H1 (cell line): ENCODE data around the gene ZNF566. TPM values are rescaled to one million over a fixed set of nuclear protein-coding genes. Genes with fewer than 3 reads are reported as not detected.

ENCODE experiments used
- CTCF ChIA-PET: fragments of 300-600 bp; sonication (Branson Sonifier 250); formaldehyde crosslinking; loops from one replicate; lab custom pipeline; 2021; ENCODE audit not compliant: partially characterized antibody; lab: Charles Lee
- POLR2A ChIA-PET: fragments of 300-600 bp; sonication (Branson Sonifier 250); formaldehyde crosslinking; loops from one replicate; lab custom pipeline; 2021; ENCODE audit warnings: inconsistent platforms; ENCODE audit not compliant: partially characterized antibody; lab: Charles Lee
- DNase-seq, 2 experiments: peaks; one replicate each; pipeline versions ENCODE4 v3.0.0 to v3.0.0-alpha.2; 2010 to 2022; ENCODE audit warnings: low spot score in 2 of 2, low read depth in 1 of 2, mixed read lengths in 1 of 2
- FAIRE-seq: peaks from 2 replicates; lab custom pipeline; 2011; peaks lifted over from hg19 to GRCh38; lab: Jason Lieb, UNC
- H2AFZ ChIP-seq: 2 replicates; pipeline ENCODE4 v1.8.1; 2012; ENCODE audit warnings: low read length, inconsistent platforms
- H2AK5ac ChIP-seq: 2 replicates; pipeline ENCODE4 v1.6.1; 2013; ENCODE audit warnings: low read depth, low read length
- H2BK120ac ChIP-seq: replicated peaks from 2 replicates; pipeline ENCODE3; 2013; ENCODE audit warnings: low read depth, low read length, inconsistent platforms
- H2BK12ac ChIP-seq: 2 replicates; pipeline ENCODE4 v1.6.1; 2013; ENCODE audit warnings: low read depth, low read length
- H2BK15ac ChIP-seq: 2 replicates; pipeline ENCODE4 v1.6.1; 2013; ENCODE audit warnings: low read length
- H2BK20ac ChIP-seq: 2 replicates; pipeline ENCODE4 v1.6.1; 2013; ENCODE audit warnings: low read length
- H2BK5ac ChIP-seq: 2 replicates; pipeline ENCODE4 v1.6.1; 2013; ENCODE audit warnings: low read depth, low read length
- H3K14ac ChIP-seq: 2 replicates; pipeline ENCODE4 v1.6.1; 2013; ENCODE audit warnings: inconsistent platforms; ENCODE audit not compliant: insufficient read length
- H3K18ac ChIP-seq: 2 replicates; pipeline ENCODE4 v1.6.1; 2013; ENCODE audit warnings: low read length; ENCODE audit errors: extremely low read depth
- H3K23ac ChIP-seq: 2 replicates; pipeline ENCODE4 v1.6.1; 2013; ENCODE audit warnings: inconsistent platforms; ENCODE audit not compliant: insufficient read length
- H3K23me2 ChIP-seq: 2 replicates; pipeline ENCODE4 v1.6.1; 2013; ENCODE audit warnings: low read depth, low read length
- H3K27ac ChIP-seq: 2 replicates; pipeline ENCODE4 v1.6.1; 2011; ENCODE audit warnings: low read depth, low read length, inconsistent platforms
- H3K27me3 ChIP-seq, 4 experiments: replicated peaks in 1 of 4; 1 replicate in 1 of 4; 2 replicates in 3 of 4; pipeline versions ENCODE4 v1.6.1 to v1.8.1; 2011 to 2013; ENCODE audit warnings: low read length in 3 of 4, mild to moderate bottlenecking in 3 of 4, inconsistent platforms in 2 of 4, mixed read lengths in 2 of 4, moderate library complexity in 1 of 4; ENCODE audit not compliant: control insufficient read depth in 3 of 4, insufficient read depth in 3 of 4; ENCODE audit errors: extremely low read depth in 1 of 4
- H3K36me3 ChIP-seq, 4 experiments: 2 replicates each; pipeline versions ENCODE4 v1.6.1 to v1.8.1; 2011 to 2013; ENCODE audit warnings: mild to moderate bottlenecking in 4 of 4, low read length in 3 of 4, moderate library complexity in 2 of 4, control low read depth in 1 of 4, inconsistent platforms in 1 of 4; ENCODE audit not compliant: insufficient read depth in 4 of 4, control insufficient read depth in 2 of 4
- H3K4ac ChIP-seq: replicated peaks from 2 replicates; pipeline ENCODE3; 2013; ENCODE audit warnings: low read length, low read depth, mixed read lengths, inconsistent platforms; ENCODE audit not compliant: insufficient read length
- H3K4me1 ChIP-seq, 4 experiments: replicated peaks in 1 of 4; 1 replicate in 1 of 4; 2 replicates in 3 of 4; pipeline versions ENCODE4 v1.6.1 to v1.8.1; 2011 to 2013; ENCODE audit warnings: low read length in 3 of 4, inconsistent platforms in 2 of 4, mixed read lengths in 1 of 4; ENCODE audit not compliant: insufficient read depth in 4 of 4, control insufficient read depth in 3 of 4
- H3K4me2 ChIP-seq, 2 experiments: 2 replicates each; pipeline versions ENCODE4 v1.6.1 to v1.8.1; 2011 to 2013; ENCODE audit warnings: low read depth in 2 of 2, low read length in 2 of 2, control low read depth in 1 of 2, inconsistent platforms in 1 of 2, mild to moderate bottlenecking in 1 of 2; ENCODE audit not compliant: insufficient read depth in 1 of 2
- H3K4me3 ChIP-seq, 4 experiments: fragments of 200-600, 300-600 bp in 1 of 4; sonication (generic), shearing (Covaris generic), sonication (Bioruptor Twin) in 1 of 4; 2 replicates each; pipeline versions ENCODE4 v1.5.1 to v1.8.1; 2011 to 2016; ENCODE audit warnings: low read length in 4 of 4, low read depth in 3 of 4, control low read depth in 2 of 4, inconsistent platforms in 2 of 4, mild to moderate bottlenecking in 2 of 4, mixed read lengths in 1 of 4, moderate library complexity in 1 of 4; ENCODE audit not compliant: insufficient read depth in 2 of 4; ENCODE audit errors: extremely low read depth in 1 of 4
- H3K56ac ChIP-seq: replicated peaks from 2 replicates; pipeline ENCODE3; 2013; ENCODE audit warnings: low read depth, mild to moderate bottlenecking, mixed read lengths, low read length, inconsistent platforms; ENCODE audit not compliant: insufficient read length
- H3K79me1 ChIP-seq: 2 replicates; pipeline ENCODE4 v1.6.1; 2013; ENCODE audit warnings: low read depth, low read length, control low read depth
- H3K79me2 ChIP-seq, 2 experiments: 2 replicates each; pipeline versions ENCODE4 v1.6.1 to v1.8.1; 2012 to 2013; ENCODE audit warnings: low read length in 2 of 2, mild to moderate bottlenecking in 2 of 2, inconsistent platforms in 1 of 2; ENCODE audit not compliant: insufficient read depth in 2 of 2, control insufficient read depth in 1 of 2
- H3K9ac ChIP-seq, 4 experiments: replicated peaks in 1 of 4; 1 replicate in 1 of 4; 2 replicates in 3 of 4; pipeline versions ENCODE4 v1.6.1 to v1.8.1; 2011 to 2013; ENCODE audit warnings: low read depth in 3 of 4, low read length in 3 of 4, control low read depth in 2 of 4, mild to moderate bottlenecking in 2 of 4, moderate library complexity in 2 of 4, inconsistent platforms in 1 of 4; ENCODE audit errors: extremely low read depth in 1 of 4
- H3K9me3 ChIP-seq, 2 experiments: 2 replicates each; pipeline versions ENCODE4 v1.6.1 to v1.8.1; 2012 to 2013; ENCODE audit warnings: mild to moderate bottlenecking in 2 of 2, moderate library complexity in 2 of 2, control low read depth in 1 of 2, inconsistent platforms in 1 of 2, low read depth in 1 of 2, low read length in 1 of 2, mixed read lengths in 1 of 2; ENCODE audit not compliant: insufficient read depth in 2 of 2
- H4K20me1 ChIP-seq, 2 experiments: replicated peaks in 1 of 2; 2 replicates each; pipeline versions ENCODE3 to v1.8.1; 2011 to 2013; ENCODE audit warnings: inconsistent platforms in 2 of 2, low read length in 2 of 2, mild to moderate bottlenecking in 1 of 2; ENCODE audit not compliant: insufficient read depth in 2 of 2, control insufficient read depth in 1 of 2
- H4K5ac ChIP-seq: 2 replicates; pipeline ENCODE4 v1.6.1; 2013; ENCODE audit warnings: low read length, low read depth, mixed read lengths, inconsistent platforms; ENCODE audit not compliant: insufficient read length
- H4K8ac ChIP-seq: 2 replicates; pipeline ENCODE4 v1.8.0; 2013; ENCODE audit warnings: mild to moderate bottlenecking, moderate library complexity, low read length, inconsistent platforms; ENCODE audit not compliant: insufficient read depth; ENCODE audit errors: extremely low read depth
- H4K91ac ChIP-seq: replicated peaks from 2 replicates; pipeline ENCODE3; 2013; ENCODE audit warnings: low read length, mixed read lengths, inconsistent platforms; ENCODE audit not compliant: insufficient read length
- ASH2L ChIP-seq: fragments of 200-600, 300-600 bp; sonication (generic); IDR thresholded peaks from one replicate; pipeline ENCODE4 v1.7.1; 2017; ENCODE audit warnings: low read length
- BACH1 ChIP-seq: IDR thresholded peaks from 2 replicates; pipeline ENCODE4 v1.6.1; 2012; ENCODE audit warnings: low read length, improper control_type of control experiment
- CBX5 ChIP-seq: fragments of 300-800, 300-1000 bp; sonication (generic); IDR thresholded peaks from 2 replicates; pipeline ENCODE4 v1.7.1; 2016; ENCODE audit warnings: antibody characterized with exemption, low read length, low read depth
- CREB1 ChIP-seq: IDR thresholded peaks from 2 replicates; pipeline ENCODE4 v1.6.1; 2012; ENCODE audit warnings: inconsistent platforms
- HDAC2 ChIP-seq, 2 experiments: fragments of 300-600 bp in 1 of 2; sonication (generic) in 1 of 2; IDR thresholded peaks; 2 replicates each; pipeline ENCODE4 v1.6.1; 2011 to 2012; ENCODE audit warnings: low read depth in 2 of 2, low read length in 2 of 2, mild to moderate bottlenecking in 2 of 2, moderate library complexity in 2 of 2, borderline replicate concordance in 1 of 2, inconsistent platforms in 1 of 2
- POLR2A ChIP-seq, 2 experiments: IDR thresholded peaks; 1 replicate in 1 of 2; 2 replicates in 1 of 2; pipeline ENCODE4 v1.6.1; 2011; ENCODE audit warnings: low read depth in 2 of 2, low read length in 2 of 2, mild to moderate bottlenecking in 2 of 2; ENCODE audit errors: control extremely low read depth in 1 of 2
- POLR2AphosphoS5 ChIP-seq: IDR thresholded peaks from 2 replicates; pipeline ENCODE4 v1.6.1; 2011; ENCODE audit warnings: low read depth, low read length
- RBBP5 ChIP-seq: IDR thresholded peaks from 2 replicates; pipeline ENCODE4 v1.7.1; 2012; ENCODE audit warnings: low read depth, mild to moderate bottlenecking, inconsistent platforms, low read length, moderate library complexity, borderline replicate concordance
- RFX5 ChIP-seq: IDR thresholded peaks from 2 replicates; pipeline ENCODE4 v1.6.1; 2011; ENCODE audit warnings: low read depth, low read length, improper control_type of control experiment, borderline replicate concordance
- YY1 ChIP-seq: IDR thresholded peaks from 2 replicates; pipeline ENCODE4 v1.6.1; 2011; ENCODE audit warnings: low read depth, mild to moderate bottlenecking, low read length
- WGBS, 2 experiments: shearing (Covaris generic) in 1 of 2; methylation state at CpG; one replicate each; pipeline versions ENCODE4 v1.1.6 to v1.1.7; 2013 to 2015; ENCODE audit warnings: low lambda C conversion rate in 2 of 2, mixed read lengths in 2 of 2, inconsistent platforms in 1 of 2, low coverage in 1 of 2, missing lambda C conversion rate in 1 of 2; ENCODE audit not compliant: insufficient replicate concordance in 2 of 2, insufficient coverage in 1 of 2, insufficient read length in 1 of 2; ENCODE audit errors: extremely low coverage in 1 of 2, missing lambda C conversion rate in 1 of 2; 5-methylcytosine and 5-hydroxymethylcytosine counted together
- polyA plus RNA-seq, 7 experiments: library from polyadenylated mRNA; depleted of rRNA in 3 of 7; stranded (reverse) in 5 of 7; unstranded in 2 of 7; fragments of >200 nt in 5 of 7; fragments of 200-250 nt in 2 of 7; gene quantifications; 1 replicate in 5 of 7; 2 replicates in 1 of 7; 4 replicates in 1 of 7; pipeline versions ENCODE4 v1.2.1 to v1.2.3, GENCODE V29; 2011 to 2013; ENCODE audit warnings: missing spikeins in 2 of 7, mixed read lengths in 2 of 7
- total RNA-seq: library from RNA; stranded (reverse); fragmentation: NEBNext Ultra II Directional; extraction: Animal tissue kit (Norgen Biotek cat#: 25700); gene quantifications from 2 replicates; pipeline ENCODE4 v1.2.1, GENCODE V29; 2021
- TF ChIP-seq, protein P1 (sequence below): IDR thresholded peaks from 2 replicates; pipeline ENCODE4 v1.6.1; 2012; ENCODE audit warnings: inconsistent platforms

ZNF566 gene
- total and polyA plus RNA-seq, 2 of the 8 experiments (the other 6 are each of a cell fraction or from before 2014, with no cell fraction given): 6.9 to 16.6 TPM

DNA sequence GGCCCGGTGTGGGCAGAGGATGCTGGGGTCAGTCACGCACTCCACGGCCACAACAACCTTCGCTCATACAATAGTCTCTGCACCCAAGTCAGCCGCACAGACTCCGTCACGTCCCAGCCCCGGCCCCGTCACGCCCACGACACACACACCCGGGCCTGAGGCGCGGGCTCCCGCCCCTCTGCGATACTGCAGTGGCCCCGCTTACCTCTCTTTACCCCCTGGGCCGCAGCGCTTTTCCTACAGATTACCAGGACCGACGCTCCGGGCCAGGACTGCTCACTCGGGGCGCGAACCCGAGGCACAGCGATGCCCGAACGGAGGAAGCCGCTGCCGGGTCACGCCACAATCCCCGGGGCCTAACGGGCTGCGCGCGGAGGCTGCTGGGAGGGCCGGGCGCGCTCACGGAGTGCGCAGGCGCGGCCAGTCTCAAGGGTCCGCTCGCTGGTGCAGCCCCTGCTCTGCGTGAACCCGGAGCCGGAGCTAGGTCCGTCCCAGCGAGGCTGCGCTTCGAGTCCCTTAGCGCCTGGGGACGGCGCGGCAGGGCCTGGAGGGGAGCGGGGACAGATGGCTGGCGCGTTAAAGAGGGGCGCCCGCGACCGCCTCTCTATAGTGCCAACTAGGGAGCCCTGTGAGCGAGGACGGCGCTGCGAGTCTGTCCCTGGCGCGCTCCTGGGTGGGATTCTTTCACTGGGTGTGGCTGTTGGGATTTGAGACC lies 70.9 kb downstream of the ZNF566 start, which contains the start of gene ZFP82:
TSS of gene ZFP82 (minus strand) at position 358 of the 715 bp plus-strand sequence. CDS start 8,855 bp downstream, outside the sequence.
- POLR2A ChIA-PET: interaction anchor here (1.0 to 5.5 kb wide), 8 partner anchors 10 to 204 kb away, joined by 3 to 54 read pairs (median 5); partner anchors contain the start of genes ZNF565 and ZNF566
- DNase-seq (peak; percentile 62 to 91), FAIRE-seq (no peak)
- Histone ChIP-seq H3K9ac (peak within 1 kb of the TSS; percentile 51 to 76 (median 66)), H3K79me2 (peaks cover 0 to 40% of the 10 kb centered on the region in 2 experiments; a peak in 3 of 4 replicates), H2BK120ac (no peak within 1 kb of the TSS), H2AK5ac (0 out of 2 replicates have a peak within 1 kb of the TSS, but pooled peaks have one; percentile 43), H2BK20ac (no peak within 1 kb of the TSS), H2BK5ac (peak within 1 kb of the TSS; percentile 63), H4K91ac (peak within 1 kb of the TSS; percentile 73), H3K23me2 (peaks cover 9% of the 10 kb centered on the region; the same call in 1 of the 2 replicates), H3K4me2 (peak within 1 kb of the TSS; percentile 81 to 93), H3K27me3 (peaks cover 0 to 32% (median 11%) of the 10 kb centered on the region in 4 experiments; a peak in 5 of 7 replicates), H3K56ac (peak within 1 kb of the TSS; percentile 69), H4K8ac (peak within 1 kb of the TSS; percentile 95; the same call in 1 of the 2 replicates), H3K23ac (no peak within 1 kb of the TSS), H3K4me3 (peak within 1 kb of the TSS; percentile 78 to 92 (median 84)), H3K27ac (peak within 1 kb of the TSS; percentile 48; the same call in 1 of the 2 replicates), H3K9me3 (no peaks in the 10 kb centered on the region), H3K4me1 (no peaks in the 10 kb centered on the region; a peak in 3 of 7 replicates), H4K5ac (peak within 1 kb of the TSS; percentile 77), H2BK15ac (0 out of 2 replicates have a peak within 1 kb of the TSS, but pooled peaks have one; percentile 53), H3K14ac (no peak within 1 kb of the TSS), H3K36me3 (no peaks in the 10 kb centered on the region), H2BK12ac (no peak within 1 kb of the TSS), H2AFZ (peak within 1 kb of the TSS; percentile 87), H3K79me1 (peaks cover 6% of the 10 kb centered on the region; the same call in 1 of the 2 replicates), H3K18ac (peak within 1 kb of the TSS; percentile 87), H3K4ac (peak within 1 kb of the TSS; percentile 14), H4K20me1 (no peaks in the 10 kb centered on the region)
- WGBS, 2 experiments: 2% methylated on average over 59 of the region's 70 CpGs; no CpG with 5 or more reads in 1 of the 2 experiments
- CTCF ChIA-PET: interaction anchor here (0.6 to 1.5 kb wide), 3 partner anchors 12 to 75 kb away, joined by 3 to 4 read pairs (median 3); no protein-coding TSS in a partner anchor
- TF ChIP-seq YY1: no peak
- peak; percentile 87; the same call in 1 of the 2 replicates for TF ChIP-seq RBBP5
- TF ChIP-seq CREB1: 0 out of 2 replicates have a peak, but pooled peaks have one; percentile 36
- peak; percentile 57 for TF ChIP-seq ASH2L
- 0 out of 4 replicates have a peak, but pooled peaks of 1 of the 2 experiments have one; percentile 28 for TF ChIP-seq HDAC2 (IDR thresholded peaks at IDR 0.05; ENCODE audit: borderline replicate concordance in 1 of 2, low read depth in 2 of 2, low read length in 2 of 2)
- TF ChIP-seq, protein P1, sequence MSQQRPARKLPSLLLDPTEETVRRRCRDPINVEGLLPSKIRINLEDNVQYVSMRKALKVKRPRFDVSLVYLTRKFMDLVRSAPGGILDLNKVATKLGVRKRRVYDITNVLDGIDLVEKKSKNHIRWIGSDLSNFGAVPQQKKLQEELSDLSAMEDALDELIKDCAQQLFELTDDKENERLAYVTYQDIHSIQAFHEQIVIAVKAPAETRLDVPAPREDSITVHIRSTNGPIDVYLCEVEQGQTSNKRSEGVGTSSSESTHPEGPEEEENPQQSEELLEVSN: peak; percentile 60
- TF ChIP-seq BACH1: 0 out of 2 replicates have a peak, but pooled peaks have one; percentile 13
- TF ChIP-seq RFX5: no peak
- TF ChIP-seq POLR2A (IDR thresholded peaks at IDR 0.05; ENCODE audit: control extremely low read depth in 1 of 2, low read depth in 2 of 2, low read length in 2 of 2): peak; percentile 37 to 61; a peak in 2 of 3 replicates
- TF ChIP-seq CBX5: no peak
- peak; percentile 59; the same call in 1 of the 2 replicates for TF ChIP-seq POLR2AphosphoS5
